ENCODE measurements around the gene FAM229A. TPM values are rescaled to one million over a fixed set of nuclear protein-coding genes. Genes with fewer than 3 reads are reported as not detected.

FAM229A gene, protein sequence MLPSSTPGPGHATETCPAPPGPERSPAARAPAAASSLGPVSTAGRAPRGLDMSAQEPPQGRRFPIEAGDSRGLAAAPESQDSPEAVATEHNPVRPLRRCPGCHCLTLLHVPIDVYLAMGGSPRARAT
- polyA plus RNA-seq (2011; rRNA removed) (3.5 and 3.6 TPM in 2 replicates), polyA plus RNA-seq (2017; fragmentation: RNase III; extraction: RNeasy Plus Mini Kit Qiagen cat#74134 plus additional on column Dnase treatment) (3.5 to 5.6 TPM (median 4.4 TPM) in 3 replicates), polyA minus RNA-seq (2011; rRNA and poly(A)+ RNA removed) (2.1 TPM in 2 replicates)
- 4.2 and 6.8 TPM in 2 replicates for polyA plus RNA-seq (2012; cell fraction: cytosol; rRNA removed)
- 53.9 and 58.6 TPM in 2 replicates for polyA plus RNA-seq (2012; cell fraction: nucleus; rRNA removed)

- H3K4me1 ChIP-seq, result no peaks in the 10 kb centered on the region
- H3K9me3 ChIP-seq, result no peaks in the 10 kb centered on the region
- ChIA-PET POLR2A (no interaction called here), CTCF (interaction anchor here (1.6 kb wide), 1 partner anchor 11 kb away, joined by 4 read pairs; no protein-coding TSS in a partner anchor)
- ATAC-seq (no peak), FAIRE-seq (no peak), DNase-seq (ENCODE audit: low read depth in 1 of 2, low spot score in 1 of 2) (no peak)
- H3K27ac ChIP-seq, result no peak within 1 kb of the TSS
- TF ChIP-seq MAFK (IDR thresholded peaks at IDR 0.05; ENCODE audit: partially characterized antibody), result no peak
- TF ChIP-seq CHD2 (IDR thresholded peaks at IDR 0.05; ENCODE audit: low read length, partially characterized antibody), result no peak
- no peak for TF ChIP-seq ZSCAN20 (CRISPR knock-in tag; IDR thresholded peaks at IDR 0.05)
- TF ChIP-seq FOSB (CRISPR knock-in tag; IDR thresholded peaks at IDR 0.05), result no peak
- no peak for TF ChIP-seq CBX8 (IDR thresholded peaks at IDR 0.05)
- no peak for TF ChIP-seq NPAS2 (CRISPR knock-in tag; IDR thresholded peaks at IDR 0.05; ENCODE audit: borderline replicate concordance)
- no peak for TF ChIP-seq MAZ (IDR thresholded peaks at IDR 0.05; ENCODE audit: borderline replicate concordance, low read depth, low read length)
- no peak for TF ChIP-seq REST (IDR thresholded peaks at IDR 0.05)
- no peak for TF ChIP-seq SREBF2 (IDR thresholded peaks at IDR 0.05)
- no peak for TF ChIP-seq KDM5A (IDR thresholded peaks at IDR 0.05)
- no peak within 1 kb of the TSS for H3K4me3 ChIP-seq
- H3K4me2 ChIP-seq, result no peak within 1 kb of the TSS
- WGBS (ENCODE audit: missing lambda C conversion rate), result 93% methylated on average over 16 of the region's 17 CpGs
These were observed at the start of gene FAM229A, which contains the start of gene TSSK3 for GRCh38 chr1:32362474-32363313. TSS of gene FAM229A (minus strand) at chr1:32362485. CDS start at chr1:32362091, 394 bp downstream. TSS of gene TSSK3 (plus strand) at chr1:32362539. CDS start at chr1:32362702, 163 bp downstream.

- ATAC-seq (no peak), DNase-seq (ENCODE audit: low read depth in 1 of 2, low spot score in 1 of 2) (no peak), FAIRE-seq (no peak)
- no peak overlapping the region for H3K27ac ChIP-seq
- no peak overlapping the region for H3K4me2 ChIP-seq
- no peak overlapping the region for H3K4me3 ChIP-seq
- ChIA-PET CTCF (interaction anchor here (0.6 to 1.8 kb wide), 4 partner anchors 10 to 684 kb away, joined by 3 to 10 read pairs (median 6); no protein-coding TSS in a partner anchor), POLR2A (no interaction called here)
- no peaks in the 10 kb centered on the region for H3K9me3 ChIP-seq
- H3K4me1 ChIP-seq, result no peaks in the 10 kb centered on the region
- TF ChIP-seq FOSB (CRISPR knock-in tag; IDR thresholded peaks at IDR 0.05) (no peak), RNF2 (IDR thresholded peaks at IDR 0.05; ENCODE audit: borderline replicate concordance, low read depth) (no peak), CHD4 (IDR thresholded peaks at IDR 0.05; ENCODE audit: borderline replicate concordance) (no peak), CBX2 (IDR thresholded peaks at IDR 0.05; ENCODE audit: borderline replicate concordance, low read depth) (no peak), NR3C1 (IDR thresholded peaks at IDR 0.05) (no peak), TFCP2L1 (CRISPR knock-in tag; IDR thresholded peaks at IDR 0.05) (no peak), PBX3 (IDR thresholded peaks at IDR 0.05) (no peak), FOXS1 (CRISPR knock-in tag; IDR thresholded peaks at IDR 0.05) (no peak), MYC (IDR thresholded peaks at IDR 0.05; ENCODE audit: borderline replicate concordance, low read length) (no peak), ATOH8 (CRISPR knock-in tag; IDR thresholded peaks at IDR 0.05; ENCODE audit: low read depth) (no peak), BHLHE40 (IDR thresholded peaks at IDR 0.05; ENCODE audit: low read depth, low read length) (no peak)
- TF ChIP-seq, protein P1, sequence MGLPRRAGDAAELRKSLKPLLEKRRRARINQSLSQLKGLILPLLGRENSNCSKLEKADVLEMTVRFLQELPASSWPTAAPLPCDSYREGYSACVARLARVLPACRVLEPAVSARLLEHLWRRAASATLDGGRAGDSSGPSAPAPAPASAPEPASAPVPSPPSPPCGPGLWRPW (IDR thresholded peaks at IDR 0.05), result no peak
- TF ChIP-seq, protein P2, sequence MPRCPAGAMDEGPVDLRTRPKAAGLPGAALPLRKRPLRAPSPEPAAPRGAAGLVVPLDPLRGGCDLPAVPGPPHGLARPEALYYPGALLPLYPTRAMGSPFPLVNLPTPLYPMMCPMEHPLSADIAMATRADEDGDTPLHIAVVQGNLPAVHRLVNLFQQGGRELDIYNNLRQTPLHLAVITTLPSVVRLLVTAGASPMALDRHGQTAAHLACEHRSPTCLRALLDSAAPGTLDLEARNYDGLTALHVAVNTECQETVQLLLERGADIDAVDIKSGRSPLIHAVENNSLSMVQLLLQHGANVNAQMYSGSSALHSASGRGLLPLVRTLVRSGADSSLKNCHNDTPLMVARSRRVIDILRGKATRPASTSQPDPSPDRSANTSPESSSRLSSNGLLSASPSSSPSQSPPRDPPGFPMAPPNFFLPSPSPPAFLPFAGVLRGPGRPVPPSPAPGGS (IDR thresholded peaks at IDR 0.05), result no peak
- TF ChIP-seq, protein P3, sequence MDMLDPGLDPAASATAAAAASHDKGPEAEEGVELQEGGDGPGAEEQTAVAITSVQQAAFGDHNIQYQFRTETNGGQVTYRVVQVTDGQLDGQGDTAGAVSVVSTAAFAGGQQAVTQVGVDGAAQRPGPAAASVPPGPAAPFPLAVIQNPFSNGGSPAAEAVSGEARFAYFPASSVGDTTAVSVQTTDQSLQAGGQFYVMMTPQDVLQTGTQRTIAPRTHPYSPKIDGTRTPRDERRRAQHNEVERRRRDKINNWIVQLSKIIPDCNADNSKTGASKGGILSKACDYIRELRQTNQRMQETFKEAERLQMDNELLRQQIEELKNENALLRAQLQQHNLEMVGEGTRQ (IDR thresholded peaks at IDR 0.05), result no peak
- TF ChIP-seq, protein P4, sequence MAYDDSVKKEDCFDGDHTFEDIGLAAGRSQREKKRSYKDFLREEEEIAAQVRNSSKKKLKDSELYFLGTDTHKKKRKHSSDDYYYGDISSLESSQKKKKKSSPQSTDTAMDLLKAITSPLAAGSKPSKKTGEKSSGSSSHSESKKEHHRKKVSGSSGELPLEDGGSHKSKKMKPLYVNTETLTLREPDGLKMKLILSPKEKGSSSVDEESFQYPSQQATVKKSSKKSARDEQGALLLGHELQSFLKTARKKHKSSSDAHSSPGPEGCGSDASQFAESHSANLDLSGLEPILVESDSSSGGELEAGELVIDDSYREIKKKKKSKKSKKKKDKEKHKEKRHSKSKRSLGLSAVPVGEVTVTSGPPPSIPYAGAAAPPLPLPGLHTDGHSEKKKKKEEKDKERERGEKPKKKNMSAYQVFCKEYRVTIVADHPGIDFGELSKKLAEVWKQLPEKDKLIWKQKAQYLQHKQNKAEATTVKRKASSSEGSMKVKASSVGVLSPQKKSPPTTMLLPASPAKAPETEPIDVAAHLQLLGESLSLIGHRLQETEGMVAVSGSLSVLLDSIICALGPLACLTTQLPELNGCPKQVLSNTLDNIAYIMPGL (CRISPR knock-in tag; IDR thresholded peaks at IDR 0.05; ENCODE audit: borderline replicate concordance), result no peak
These were observed 49.0 kb upstream of the FAM229A start for GRCh38 chr1:32411261-32411660.

All from A549 (cell line).